OCI-LY7 (cell line): Measurements from ENCODE around the gene COA6. TPM values are rescaled to one million over a fixed set of nuclear protein-coding genes. Genes with fewer than 3 reads are reported as not detected.

Experiments
- BruUV-seq: library from RNA; stranded (reverse); fragments of 400-500 nt; replicated peaks from 2 replicates; lab custom pipeline; 2021; lab: Mats Ljungman, UMichigan
- CTCF ChIA-PET: fragments of 300-600 bp; sonication (Branson Sonifier 250); formaldehyde crosslinking; loops from one replicate; lab custom pipeline; 2022; ENCODE audit warnings: antibody characterized with exemption; ENCODE audit not compliant: unreplicated experiment; lab: Charles Lee
- POLR2A ChIA-PET: fragments of 300-600 bp; sonication (Branson Sonifier 250); formaldehyde crosslinking; loops from one replicate; lab custom pipeline; 2022; ENCODE audit warnings: antibody characterized with exemption; lab: Charles Lee
- DNase-seq: peaks from one replicate; pipeline ENCODE4 v3.0.0-alpha.2; 2015; ENCODE audit warnings: low spot score
- H2AFZ ChIP-seq: fragments of 200-600 bp; sonication (generic), shearing (Covaris generic); 2 replicates; pipeline ENCODE4 v1.6.1; 2014; ENCODE audit warnings: mild to moderate bottlenecking, antibody characterized with exemption, low read length, moderate library complexity
- H3K27ac ChIP-seq: fragments of 200-600 bp; sonication (generic); 2 replicates; pipeline ENCODE4 v1.5.1; 2014; ENCODE audit warnings: mixed run types, low read depth, mild to moderate bottlenecking, moderate library complexity, low read length, inconsistent platforms; ENCODE audit not compliant: poor library complexity, severe bottlenecking
- H3K36me3 ChIP-seq: fragments of 200-600 bp; sonication (generic); 2 replicates; pipeline ENCODE4 v1.6.1; 2014; ENCODE audit warnings: mild to moderate bottlenecking, antibody characterized with exemption, low read length, moderate library complexity, mixed read lengths; ENCODE audit not compliant: insufficient read depth
- H3K4me1 ChIP-seq: fragments of 200-600 bp; sonication (generic); 2 replicates; pipeline ENCODE4 v1.5.1; 2014; ENCODE audit warnings: mild to moderate bottlenecking, low read length; ENCODE audit not compliant: insufficient read depth, poor library complexity, severe bottlenecking
- H3K4me2 ChIP-seq: fragments of 200-600 bp; sonication (generic); 2 replicates; pipeline ENCODE4 v1.6.1; 2014; ENCODE audit warnings: mild to moderate bottlenecking, low read length
- H3K4me3 ChIP-seq: fragments of 200-600 bp; sonication (generic); 2 replicates; pipeline ENCODE4 v1.5.1; 2014; ENCODE audit warnings: mild to moderate bottlenecking, low read depth, low read length; ENCODE audit not compliant: poor library complexity, severe bottlenecking
- H3K79me2 ChIP-seq: fragments of 200-600 bp; sonication (generic); 2 replicates; pipeline ENCODE4 v1.6.1; 2016; ENCODE audit warnings: low read depth, mild to moderate bottlenecking, low read length, moderate library complexity, mixed read lengths; ENCODE audit not compliant: insufficient read depth
- H3K9me2 ChIP-seq: fragments of 200-600 bp; sonication (generic); 2 replicates; pipeline ENCODE4 v1.6.1; 2016; ENCODE audit warnings: mild to moderate bottlenecking, low read length, mixed read lengths; ENCODE audit not compliant: insufficient read depth
- H3K9me3 ChIP-seq: fragments of 200-600 bp; sonication (generic); 2 replicates; pipeline ENCODE4 v1.6.1; 2014; ENCODE audit warnings: mild to moderate bottlenecking, mixed run types, low read length, mixed read lengths
- H4K20me1 ChIP-seq: fragments of 200-600 bp; sonication (generic); 2 replicates; pipeline ENCODE4 v1.6.1; 2014; ENCODE audit warnings: mild to moderate bottlenecking, antibody characterized with exemption, low read length, moderate library complexity, mixed read lengths; ENCODE audit not compliant: insufficient read depth
- EZH2phosphoT487 ChIP-seq: fragments of 200-600 bp; sonication (generic); IDR thresholded peaks from 2 replicates; pipeline ENCODE4 v1.6.1; 2018; ENCODE audit warnings: low read depth, borderline replicate concordance, mild to moderate bottlenecking, mixed run types, antibody characterized with exemption, low read length, moderate library complexity, mixed read lengths
- intact Hi-C: fragments of 100-400 bp; cut with micrococcal nuclease; formaldehyde crosslinking; loops from one replicate; pipeline ENCODE4 v1.10.0; 2022; ENCODE audit not compliant: unreplicated experiment
- total RNA-seq, 2 experiments: library from RNA; depleted of rRNA in 1 of 2; stranded (reverse); fragments of >200 nt in 1 of 2; shearing (Covaris generic) in 1 of 2; gene quantifications; 2 replicates each; pipeline ENCODE4 v1.2.3, GENCODE V29; 2014 to 2022
- TF ChIP-seq, protein P1 (sequence below): fragments of 200-600 bp; sonication (generic); conservative IDR thresholded peaks from 2 replicates; pipeline ENCODE4 v1.5.1; 2014; ENCODE audit warnings: mild to moderate bottlenecking, antibody characterized with exemption, low read length, moderate library complexity, mixed read lengths

COA6 gene
- total RNA-seq, 2 experiments from 2014 or later: 35.2 to 45.5 TPM

DNA sequence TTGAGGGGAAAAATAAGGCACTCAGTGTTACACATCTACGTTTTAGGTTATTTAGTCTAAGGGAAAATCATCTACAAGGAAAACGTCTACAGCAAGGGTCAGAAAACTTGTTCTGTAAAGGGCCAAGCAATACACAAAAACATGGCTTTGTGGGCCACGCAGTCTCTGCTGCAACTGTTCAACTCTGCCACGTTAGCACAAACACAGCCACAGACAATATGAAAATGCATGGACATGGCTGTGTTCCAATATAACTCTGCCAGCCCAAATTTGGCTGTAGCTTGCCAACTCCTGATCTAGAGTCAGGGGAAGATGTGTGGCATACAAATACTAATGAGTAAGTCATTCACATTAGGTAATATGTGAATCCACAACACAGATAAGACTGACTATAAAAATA, 40.7 kb downstream of the COA6 start:
- no peak overlapping the region for H3K27ac ChIP-seq
- H3K4me1 ChIP-seq: no peaks in the 10 kb centered on the region
- H4K20me1 ChIP-seq: no peaks in the 10 kb centered on the region
- DNase-seq: no peak
- no peaks in the 10 kb centered on the region for H3K79me2 ChIP-seq
- peaks cover 80% of the 10 kb centered on the region for H3K36me3 ChIP-seq
- no peaks in the 10 kb centered on the region for H3K9me2 ChIP-seq
- no peak overlapping the region for H2AFZ ChIP-seq
- ChIA-PET POLR2A (no interaction called here), CTCF (no interaction called here)
- intact Hi-C loops: no loop called here
- no TSS peak for BruUV-seq
- no peaks in the 10 kb centered on the region for H3K9me3 ChIP-seq
- no peak overlapping the region for H3K4me3 ChIP-seq
- no peak for TF ChIP-seq EZH2phosphoT487
- TF ChIP-seq, protein P1, sequence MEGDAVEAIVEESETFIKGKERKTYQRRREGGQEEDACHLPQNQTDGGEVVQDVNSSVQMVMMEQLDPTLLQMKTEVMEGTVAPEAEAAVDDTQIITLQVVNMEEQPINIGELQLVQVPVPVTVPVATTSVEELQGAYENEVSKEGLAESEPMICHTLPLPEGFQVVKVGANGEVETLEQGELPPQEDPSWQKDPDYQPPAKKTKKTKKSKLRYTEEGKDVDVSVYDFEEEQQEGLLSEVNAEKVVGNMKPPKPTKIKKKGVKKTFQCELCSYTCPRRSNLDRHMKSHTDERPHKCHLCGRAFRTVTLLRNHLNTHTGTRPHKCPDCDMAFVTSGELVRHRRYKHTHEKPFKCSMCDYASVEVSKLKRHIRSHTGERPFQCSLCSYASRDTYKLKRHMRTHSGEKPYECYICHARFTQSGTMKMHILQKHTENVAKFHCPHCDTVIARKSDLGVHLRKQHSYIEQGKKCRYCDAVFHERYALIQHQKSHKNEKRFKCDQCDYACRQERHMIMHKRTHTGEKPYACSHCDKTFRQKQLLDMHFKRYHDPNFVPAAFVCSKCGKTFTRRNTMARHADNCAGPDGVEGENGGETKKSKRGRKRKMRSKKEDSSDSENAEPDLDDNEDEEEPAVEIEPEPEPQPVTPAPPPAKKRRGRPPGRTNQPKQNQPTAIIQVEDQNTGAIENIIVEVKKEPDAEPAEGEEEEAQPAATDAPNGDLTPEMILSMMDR: no peak
- no peak overlapping the region for H3K4me2 ChIP-seq

DNA sequence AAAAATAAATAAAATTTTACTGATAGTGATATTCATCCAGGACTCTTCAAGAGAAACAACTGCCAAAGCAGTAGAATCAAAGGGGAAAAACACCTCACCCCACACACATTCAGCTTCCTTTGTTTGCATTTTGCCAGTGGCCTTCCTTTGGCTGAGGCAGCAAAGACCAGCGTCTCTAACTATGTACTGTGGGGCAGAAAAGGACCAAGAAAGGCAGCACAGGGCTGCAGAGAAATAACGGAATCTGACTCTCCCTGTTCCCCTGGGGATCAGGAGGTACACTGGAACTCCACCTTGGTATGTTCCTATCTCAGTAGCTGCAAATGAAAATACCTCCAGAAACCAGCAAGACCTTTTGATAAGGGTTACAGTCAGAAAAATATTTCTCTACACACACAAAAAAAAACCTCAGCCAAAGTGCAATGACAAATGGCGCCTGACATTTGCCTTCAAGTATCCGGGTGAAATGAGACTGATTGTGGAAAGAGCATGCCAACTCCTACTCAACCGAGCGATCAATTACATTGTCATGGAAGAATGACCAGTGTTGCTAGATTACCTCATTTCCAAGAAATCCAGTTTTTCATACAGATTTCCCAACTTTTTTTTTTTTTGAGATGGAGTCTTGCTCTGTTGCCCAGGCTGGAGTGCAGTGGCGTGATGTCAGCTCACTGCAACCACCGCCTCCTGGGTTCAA, 54.8 kb downstream of the COA6 start:
- H3K79me2 ChIP-seq: no peaks in the 10 kb centered on the region
- H4K20me1 ChIP-seq: no peaks in the 10 kb centered on the region
- H3K4me3 ChIP-seq: no peak overlapping the region
- H3K4me1 ChIP-seq: no peaks in the 10 kb centered on the region
- peaks cover 91% of the 10 kb centered on the region for H3K36me3 ChIP-seq
- H3K9me3 ChIP-seq: no peaks in the 10 kb centered on the region
- no peaks in the 10 kb centered on the region for H3K9me2 ChIP-seq
- DNase-seq: no peak
- POLR2A ChIA-PET: interaction anchor here (1.5 kb wide), 1 partner anchor 24 kb away, joined by 3 read pairs; no protein-coding TSS in a partner anchor
- no peak overlapping the region for H3K27ac ChIP-seq
- TF ChIP-seq EZH2phosphoT487: no peak
- TF ChIP-seq, protein P1: no peak
- no peak overlapping the region for H3K4me2 ChIP-seq
- CTCF ChIA-PET: no interaction called here
- BruUV-seq: TSS peak; percentile 23
- no peak overlapping the region for H2AFZ ChIP-seq
- intact Hi-C loops: loop anchor here (10.0 kb wide), 1 partner anchor 103 kb away; no protein-coding TSS in a partner anchor

DNA sequence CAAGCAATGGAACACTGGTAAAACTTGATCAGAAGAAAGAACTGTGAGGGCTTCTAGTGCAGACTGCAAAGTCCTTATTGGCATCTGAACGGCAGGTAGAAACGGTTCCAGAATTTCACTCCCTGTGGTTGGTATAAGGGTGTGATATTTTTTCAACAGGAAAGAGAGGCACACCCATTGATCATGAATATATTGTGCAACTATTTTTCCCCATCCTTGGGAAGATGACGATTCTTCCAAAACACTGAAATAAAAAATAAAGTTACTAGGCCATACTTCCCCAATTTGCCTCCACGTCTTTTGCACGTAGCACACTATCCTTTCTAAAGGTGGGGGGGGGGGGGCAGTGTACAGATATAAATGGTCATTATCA, 56.2 kb downstream of the COA6 start:
- peaks cover 91% of the 10 kb centered on the region for H3K36me3 ChIP-seq

More for the DNA sequence above, 56.2 kb downstream of the COA6 start:
- Histone ChIP-seq H4K20me1 (no peaks in the 10 kb centered on the region), H3K9me3 (no peaks in the 10 kb centered on the region), H3K9me2 (no peaks in the 10 kb centered on the region), H3K4me1 (no peaks in the 10 kb centered on the region), H3K4me2 (no peak overlapping the region), H3K79me2 (no peaks in the 10 kb centered on the region), H3K27ac (no peak overlapping the region), H2AFZ (no peak overlapping the region), H3K4me3 (no peak overlapping the region)
- intact Hi-C loops: loop anchor here (10.0 kb wide), 1 partner anchor 105 kb away; no protein-coding TSS in a partner anchor
- CTCF ChIA-PET: no interaction called here
- POLR2A ChIA-PET: interaction anchor here (1.0 to 1.5 kb wide), 2 partner anchors 11 to 25 kb away, joined by 3 read pairs; no protein-coding TSS in a partner anchor
- TF ChIP-seq, protein P1: no peak
- TF ChIP-seq EZH2phosphoT487: no peak
- TSS peak; percentile 38 for BruUV-seq
- no peak for DNase-seq
